Epithelial cell of umbilical artery (primary cell): ENCODE results near the gene MYOD1. TPM values are rescaled to one million over a fixed set of nuclear protein-coding genes. Genes with fewer than 3 reads are reported as not detected.

ENCODE experiments used
- total RNA-seq: library from RNA; depleted of rRNA; stranded (reverse); fragments of >200 nt; gene quantifications from 2 replicates; pipeline ENCODE4 v1.2.3, GENCODE V29; 2014

MYOD1 gene
- not detected in 2 replicates for total RNA-seq

DNA sequence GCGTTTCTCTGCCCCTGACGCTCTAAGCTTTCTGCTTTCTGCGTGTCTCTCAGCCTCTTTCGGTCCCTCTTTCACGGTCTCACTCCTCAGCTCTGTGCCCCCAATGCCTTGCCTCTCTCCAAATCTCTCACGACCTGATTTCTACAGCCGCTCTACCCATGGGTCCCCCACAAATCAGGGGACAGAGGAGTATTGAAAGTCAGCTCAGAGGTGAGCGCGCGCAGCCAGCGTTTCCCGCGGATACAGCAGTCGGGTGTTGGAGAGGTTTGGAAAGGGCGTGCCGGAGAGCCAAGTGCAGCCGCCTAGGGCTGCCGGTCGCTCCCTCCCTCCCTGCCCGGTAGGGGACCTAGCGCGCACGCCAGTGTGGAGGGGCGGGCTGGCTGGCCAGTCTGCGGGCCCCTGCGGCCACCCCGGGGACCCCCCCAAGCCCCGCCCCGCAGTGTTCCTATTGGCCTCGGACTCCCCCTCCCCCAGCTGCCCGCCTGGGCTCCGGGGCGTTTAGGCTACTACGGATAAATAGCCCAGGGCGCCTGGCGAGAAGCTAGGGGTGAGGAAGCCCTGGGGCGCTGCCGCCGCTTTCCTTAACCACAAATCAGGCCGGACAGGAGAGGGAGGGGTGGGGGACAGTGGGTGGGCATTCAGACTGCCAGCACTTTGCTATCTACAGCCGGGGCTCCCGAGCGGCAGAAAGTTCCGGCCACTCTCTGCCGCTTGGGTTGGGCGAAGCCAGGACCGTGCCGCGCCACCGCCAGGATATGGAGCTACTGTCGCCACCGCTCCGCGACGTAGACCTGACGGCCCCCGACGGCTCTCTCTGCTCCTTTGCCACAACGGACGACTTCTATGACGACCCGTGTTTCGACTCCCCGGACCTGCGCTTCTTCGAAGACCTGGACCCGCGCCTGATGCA lies at the start of gene MYOD1:
Gene MYOD1, plus strand, starts transcription at position 544 of the 910 bp plus-strand sequence. Its CDS starts 212 bp downstream, at position 756.

DNA sequence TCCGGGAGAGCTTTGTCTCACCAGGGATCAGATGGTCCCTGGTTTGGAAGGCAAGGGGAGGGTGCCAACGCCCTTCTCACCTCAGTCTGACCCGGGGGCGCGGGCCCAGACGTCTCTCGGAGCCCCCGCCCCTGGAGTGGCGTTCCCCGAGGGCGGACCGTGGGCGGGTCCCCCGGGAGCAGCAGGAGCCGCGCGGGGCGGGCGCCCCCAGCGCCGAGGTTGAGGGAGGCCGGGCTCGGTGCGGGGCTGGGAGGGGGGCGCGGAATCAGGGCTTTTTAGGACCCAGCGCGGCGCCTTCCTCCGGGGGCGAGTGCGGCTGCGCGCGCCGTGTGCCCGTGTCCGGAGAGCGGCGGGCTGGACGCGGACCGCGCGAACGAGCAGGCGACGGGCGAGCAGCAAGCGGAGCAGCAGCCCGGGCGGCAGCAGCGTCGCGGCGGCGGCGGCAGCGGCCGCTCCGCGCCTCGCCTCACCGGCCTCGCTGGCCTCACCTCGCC lies 15.1 kb downstream of the MYOD1 start, which contains the start of gene KCNC1:
Gene KCNC1, plus strand, starts transcription at position 364 of the 494 bp plus-strand sequence. CDS start 1,222 bp downstream, outside the sequence.

Other genes starting within 250 kb of the MYOD1 start
- not detected in 2 replicates for gene ABCC8, start 242.7 kb upstream of the MYOD1 start, total RNA-seq
- not detected in 2 replicates for gene USH1C, start 175.2 kb upstream of the MYOD1 start, total RNA-seq
- not detected in 2 replicates for gene OTOG, start 172.3 kb upstream of the MYOD1 start, total RNA-seq
- not detected in 2 replicates for gene KCNC1, start 15.2 kb downstream of the MYOD1 start, total RNA-seq